Caki2 (cell line): ENCODE results near the gene SBK3. TPM values are rescaled to one million over a fixed set of nuclear protein-coding genes. Genes with fewer than 3 reads are reported as not detected.
"Not testable (repeated sequence)": the region's sequence is repeated elsewhere in the genome, so short reads cannot be mapped to it uniquely, and the experiment has no call there.

Source experiments
- DNase-seq: peaks from one replicate; pipeline ENCODE4 v3.0.0-alpha.2; 2015; ENCODE audit warnings: low read depth
- in situ Hi-C: cut with HindIII; loops from 2 replicates; pipeline ENCODE4 v1.10.0; 2016; ENCODE audit warnings: low sequenced_read_pairs, low pct_unique_long_range_greater_than_20kb, mixed read lengths
- total RNA-seq: library from RNA; depleted of rRNA; stranded (reverse); fragments of >200 nt; shearing (Covaris generic); gene quantifications from 2 replicates; pipeline ENCODE4 v1.2.3, GENCODE V29; 2014; ENCODE audit warnings: low replicate concordance

SBK3 gene
- total RNA-seq, 1 experiment from 2014 or later, result 1.0 TPM

DNA sequence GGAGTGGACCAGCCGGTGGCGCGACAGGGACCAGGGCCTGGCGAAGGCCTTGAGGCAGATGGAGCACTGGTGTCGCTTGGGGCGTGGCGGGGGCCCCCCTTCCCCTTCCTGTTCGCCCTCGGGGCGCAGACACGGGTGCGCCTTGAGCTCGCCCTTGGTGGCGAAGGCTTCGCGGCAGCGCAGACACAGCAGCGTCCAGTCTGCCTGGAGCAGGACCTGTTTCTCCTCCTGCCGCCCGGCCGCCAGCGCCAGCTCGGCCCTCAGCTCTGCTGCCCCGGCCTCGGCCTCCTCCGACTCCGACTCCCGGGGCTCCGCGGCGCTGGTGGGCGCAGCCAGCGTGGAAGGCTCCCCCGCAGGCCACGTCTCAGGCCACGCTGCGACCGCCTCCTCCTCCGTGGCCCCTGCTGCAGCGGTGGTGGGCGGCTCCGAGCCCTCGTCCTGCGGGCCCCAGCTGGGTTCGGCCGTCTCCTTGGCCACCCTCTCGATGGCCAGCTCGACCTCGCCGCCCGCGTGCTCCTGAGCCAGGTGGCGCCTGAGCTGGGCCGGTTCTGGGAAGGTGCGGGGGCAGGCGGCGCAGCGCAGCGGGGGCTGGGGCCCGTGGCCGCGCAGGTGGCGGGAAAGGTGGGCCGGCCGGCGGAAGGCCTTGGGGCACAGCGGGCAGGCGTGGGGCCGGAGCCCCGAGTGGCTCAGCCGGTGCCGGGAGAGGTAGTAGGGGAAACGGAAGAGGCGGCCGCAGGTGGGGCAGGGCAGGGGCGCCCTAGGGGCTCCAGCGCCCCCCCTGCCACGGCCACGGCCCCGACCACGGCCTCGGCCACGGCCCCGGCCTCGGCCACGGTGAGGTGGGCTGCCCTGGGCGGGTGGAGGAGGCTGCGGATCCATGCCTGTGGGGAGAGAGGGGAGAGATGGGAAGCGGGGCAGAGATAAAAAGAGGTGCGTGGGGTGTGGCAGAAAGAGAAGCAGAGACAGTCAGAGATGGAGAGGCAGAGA lies 33.7 kb upstream of the SBK3 start:
- DNase-seq, result no peak
- in situ Hi-C loops, result no loop called here

DNA sequence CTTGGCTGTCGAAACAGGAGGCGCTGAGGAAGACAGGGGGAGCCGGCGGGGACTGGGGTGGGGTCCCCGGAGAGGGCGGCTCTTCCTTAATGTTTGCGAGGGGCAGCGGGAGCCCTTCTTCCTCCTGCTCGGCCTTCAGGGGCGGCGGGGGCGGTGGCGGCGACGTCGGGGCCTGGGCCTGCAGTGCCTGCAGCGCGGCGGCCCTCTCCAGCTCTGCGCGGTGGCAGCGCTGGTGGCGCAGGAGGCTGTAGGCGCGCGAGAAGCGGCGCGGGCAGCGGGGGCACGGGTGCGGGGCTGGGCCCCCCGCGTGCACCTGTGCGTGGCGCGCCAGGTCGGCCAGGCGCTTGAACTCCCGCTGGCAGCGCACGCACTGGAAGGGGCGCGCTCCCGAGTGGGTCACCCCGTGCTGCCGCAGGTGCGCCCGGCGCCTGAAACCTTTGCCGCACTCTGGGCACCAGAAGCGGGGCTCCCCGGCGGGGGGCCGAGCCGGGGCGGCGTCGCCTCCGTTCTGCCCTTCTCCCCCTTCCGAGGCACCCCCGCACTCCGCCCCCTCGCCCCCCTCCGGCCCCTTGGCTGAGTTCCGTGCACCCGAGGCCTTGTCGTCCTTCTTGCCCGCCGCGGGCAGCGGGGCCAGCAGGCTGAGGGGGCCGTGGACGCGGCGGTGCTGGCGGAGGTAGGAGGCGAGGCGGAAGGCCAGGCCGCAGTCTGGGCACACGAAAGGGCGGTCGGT lies 32.9 kb upstream of the SBK3 start:
- no peak for DNase-seq
- in situ Hi-C loops, result no loop called here

DNA sequence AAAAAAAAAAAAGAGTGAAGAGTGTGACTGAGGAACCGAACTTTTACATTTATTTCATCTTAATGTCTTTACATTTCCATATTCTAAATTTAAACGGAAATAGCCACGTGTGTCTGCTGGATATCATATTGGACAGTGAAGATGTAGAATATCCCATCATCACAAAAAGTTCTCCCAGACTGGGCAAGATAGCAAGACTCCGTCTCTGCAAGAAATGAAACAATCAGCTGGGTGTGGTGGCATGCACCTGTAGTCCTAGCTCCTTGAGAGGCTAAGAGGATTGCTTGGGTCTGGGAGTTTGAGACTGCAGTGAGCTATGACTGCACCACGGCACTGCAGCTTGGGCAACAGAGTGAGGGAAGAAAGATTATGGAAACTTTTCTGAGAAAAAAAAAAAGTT lies 31.4 kb upstream of the SBK3 start:
- in situ Hi-C loops, result no loop called here
- no peak for DNase-seq

DNA sequence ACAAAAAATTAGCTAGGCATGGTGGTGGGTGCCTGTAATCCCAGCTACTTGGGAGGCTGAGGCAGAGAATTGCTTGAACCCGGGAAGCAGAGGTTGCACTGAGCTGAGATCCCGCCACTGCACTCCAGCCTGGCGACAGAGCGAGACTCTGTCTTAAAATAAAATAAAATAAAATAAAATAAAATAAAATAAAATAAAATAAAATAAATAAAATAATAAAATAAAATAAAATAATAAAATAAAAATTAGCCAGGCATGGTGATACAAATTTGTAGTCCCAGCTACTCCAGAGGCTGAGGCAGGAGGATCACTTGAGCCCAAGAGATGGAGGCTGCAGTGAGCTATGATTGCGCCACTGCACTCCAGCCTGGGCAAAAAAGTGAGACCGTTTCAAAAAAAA lies 28.6 kb upstream of the SBK3 start:
- in situ Hi-C loops, DNase-seq: not testable (repeated sequence)

DNA sequence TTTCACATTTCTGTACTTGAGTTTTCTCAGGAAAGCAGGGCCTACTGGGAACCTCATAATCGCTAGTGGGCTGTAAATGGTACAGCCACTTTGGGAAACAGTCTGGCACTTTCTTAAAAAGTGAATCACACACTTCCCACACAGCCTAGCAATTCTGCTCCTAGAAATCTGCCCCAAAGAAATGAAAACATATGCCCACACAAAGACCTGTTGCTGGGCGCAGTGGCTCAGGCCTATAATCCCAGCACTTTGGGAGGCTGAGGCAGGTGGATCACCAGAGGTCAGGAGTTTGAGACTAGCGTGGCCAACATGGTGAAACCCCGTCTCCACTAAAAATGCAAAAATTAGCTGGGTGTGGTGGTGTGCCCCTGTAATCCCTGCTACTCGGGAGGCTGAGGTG lies 24.1 kb upstream of the SBK3 start:
- DNase-seq, in situ Hi-C loops: not testable (repeated sequence)

DNA sequence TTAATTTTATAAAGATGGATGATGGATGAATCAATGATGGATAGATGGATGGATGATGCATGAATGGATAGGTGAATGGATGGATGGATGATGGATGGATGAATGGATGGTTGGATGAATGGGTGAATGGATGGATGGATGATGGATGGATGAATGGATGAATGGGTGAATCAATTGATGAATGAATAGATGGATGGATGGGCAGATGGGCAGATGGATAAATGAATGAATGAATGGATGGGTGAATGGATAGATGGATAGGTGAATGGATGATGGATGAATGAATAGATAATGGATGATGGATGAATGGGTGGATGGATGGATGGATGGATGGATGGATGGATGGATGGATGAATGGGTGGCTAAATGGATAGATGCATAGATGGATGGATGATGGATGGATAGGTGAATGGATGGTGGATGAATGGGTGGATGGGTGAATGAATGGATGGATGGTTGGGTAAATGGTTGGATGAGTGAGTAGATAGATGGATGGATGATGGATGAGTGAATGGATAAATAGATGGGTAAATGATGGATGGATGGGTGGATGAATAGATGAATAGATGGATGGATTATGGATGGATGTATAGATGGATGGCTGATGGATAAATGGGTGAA lies 22.5 kb upstream of the SBK3 start:
- DNase-seq, result no peak
- in situ Hi-C loops, result no loop called here

DNA sequence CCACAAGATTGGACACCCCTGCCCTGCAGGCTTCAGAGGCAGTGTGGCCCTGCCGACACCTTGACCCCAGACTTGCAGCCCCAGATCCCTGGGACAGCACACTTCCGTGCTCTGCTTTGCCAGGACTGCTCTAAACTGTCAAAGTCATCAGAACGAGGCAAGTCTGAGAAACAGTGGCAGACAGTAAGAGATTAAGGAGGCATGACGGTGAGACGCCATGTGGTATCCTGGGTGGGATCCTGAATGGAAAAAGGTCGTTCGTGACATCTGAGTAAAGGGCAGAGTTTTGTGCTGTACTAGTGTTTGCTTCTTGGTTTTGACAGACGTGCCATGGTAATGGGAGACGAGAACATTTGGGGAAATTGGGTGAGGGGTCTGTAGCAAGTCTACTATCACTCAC lies 21.5 kb upstream of the SBK3 start:
- no peak for DNase-seq
- in situ Hi-C loops, result no loop called here

DNA sequence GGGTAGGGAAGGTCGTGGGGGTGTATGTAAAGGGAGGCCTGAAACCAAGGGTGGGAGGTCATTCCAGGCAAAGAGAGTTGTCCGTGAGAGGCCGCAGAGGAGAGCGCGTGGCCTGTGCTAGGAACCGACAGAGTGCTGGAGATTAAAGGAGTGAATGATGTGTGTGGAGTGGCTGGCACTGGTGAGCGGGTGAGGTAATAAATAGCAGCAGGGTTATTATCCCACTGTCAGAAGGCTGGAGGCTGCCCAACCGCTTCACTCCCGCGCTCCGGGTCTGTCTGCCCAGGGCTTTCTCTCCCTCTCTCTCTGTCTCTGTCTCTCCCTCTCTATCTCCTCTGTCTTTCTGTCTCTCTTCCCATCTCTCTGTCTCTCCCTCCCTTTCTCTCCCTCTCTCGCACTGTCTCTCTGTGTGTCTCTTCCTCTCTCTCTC lies 17.9 kb upstream of the SBK3 start:
- no peak for DNase-seq
- in situ Hi-C loops, result no loop called here

DNA sequence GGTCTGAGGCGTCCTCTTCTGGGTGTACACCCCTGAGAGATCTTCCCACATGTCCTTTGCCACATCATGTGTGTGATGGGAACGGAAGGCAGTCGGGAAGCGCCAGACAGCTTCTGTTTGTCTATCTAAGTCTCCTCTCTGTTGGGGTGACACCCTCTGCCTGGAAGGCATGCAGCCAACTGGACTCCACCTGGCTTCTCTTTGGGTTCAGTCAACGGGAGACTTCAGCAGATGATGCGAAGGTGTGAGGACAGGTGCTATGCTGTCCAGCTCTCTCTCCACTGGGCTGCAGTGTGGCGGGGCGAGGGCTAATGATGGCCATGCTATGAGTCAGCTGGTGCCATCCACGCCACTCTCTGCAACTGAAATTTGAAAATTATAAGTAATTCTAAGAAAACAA lies 14.3 kb upstream of the SBK3 start:
- in situ Hi-C loops, result no loop called here

DNA sequence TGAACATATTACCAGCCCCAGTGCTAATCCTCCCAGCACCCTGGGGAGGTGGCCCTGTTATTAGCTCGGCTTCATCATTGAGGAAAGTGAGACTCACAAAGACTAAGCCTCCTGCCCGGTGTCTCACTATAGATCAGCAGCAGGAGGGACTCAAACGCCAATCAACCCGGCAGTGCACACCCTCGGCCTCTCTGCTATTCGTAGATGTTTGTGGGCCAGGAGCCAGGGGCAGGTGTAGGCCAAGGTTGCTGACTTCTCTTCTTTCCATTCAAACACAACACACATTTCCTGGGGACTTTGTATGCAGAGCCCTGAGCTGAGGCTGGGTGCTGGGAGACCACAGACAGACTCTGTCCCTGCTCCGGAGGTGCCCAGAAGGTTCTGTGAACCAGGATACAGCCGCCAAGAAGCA lies 9.4 kb upstream of the SBK3 start:
- in situ Hi-C loops, result no loop called here
- no peak for DNase-seq

More for the DNA sequence above, 14.3 kb upstream of the SBK3 start:
- no peak for DNase-seq

DNA sequence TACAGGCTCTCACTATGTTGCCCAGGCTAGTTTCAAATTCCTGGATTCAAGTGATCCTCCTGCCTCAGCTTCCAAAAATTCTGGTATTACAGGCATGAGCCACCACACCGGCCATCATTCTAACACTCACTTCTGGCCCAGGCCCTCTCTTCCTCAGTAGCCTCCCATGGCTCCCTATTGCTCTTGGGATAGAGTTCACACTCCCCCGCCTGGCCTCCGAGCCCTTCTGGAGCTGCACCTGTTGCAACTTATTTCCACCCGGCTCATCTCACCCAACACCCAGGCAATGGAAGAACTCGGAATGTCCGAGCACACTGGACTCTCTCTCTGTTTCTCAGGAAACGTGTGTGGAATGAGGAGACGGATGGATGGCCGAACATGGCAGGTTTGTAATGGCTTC lies 9.0 kb upstream of the SBK3 start:
- in situ Hi-C loops, result no loop called here

DNA sequence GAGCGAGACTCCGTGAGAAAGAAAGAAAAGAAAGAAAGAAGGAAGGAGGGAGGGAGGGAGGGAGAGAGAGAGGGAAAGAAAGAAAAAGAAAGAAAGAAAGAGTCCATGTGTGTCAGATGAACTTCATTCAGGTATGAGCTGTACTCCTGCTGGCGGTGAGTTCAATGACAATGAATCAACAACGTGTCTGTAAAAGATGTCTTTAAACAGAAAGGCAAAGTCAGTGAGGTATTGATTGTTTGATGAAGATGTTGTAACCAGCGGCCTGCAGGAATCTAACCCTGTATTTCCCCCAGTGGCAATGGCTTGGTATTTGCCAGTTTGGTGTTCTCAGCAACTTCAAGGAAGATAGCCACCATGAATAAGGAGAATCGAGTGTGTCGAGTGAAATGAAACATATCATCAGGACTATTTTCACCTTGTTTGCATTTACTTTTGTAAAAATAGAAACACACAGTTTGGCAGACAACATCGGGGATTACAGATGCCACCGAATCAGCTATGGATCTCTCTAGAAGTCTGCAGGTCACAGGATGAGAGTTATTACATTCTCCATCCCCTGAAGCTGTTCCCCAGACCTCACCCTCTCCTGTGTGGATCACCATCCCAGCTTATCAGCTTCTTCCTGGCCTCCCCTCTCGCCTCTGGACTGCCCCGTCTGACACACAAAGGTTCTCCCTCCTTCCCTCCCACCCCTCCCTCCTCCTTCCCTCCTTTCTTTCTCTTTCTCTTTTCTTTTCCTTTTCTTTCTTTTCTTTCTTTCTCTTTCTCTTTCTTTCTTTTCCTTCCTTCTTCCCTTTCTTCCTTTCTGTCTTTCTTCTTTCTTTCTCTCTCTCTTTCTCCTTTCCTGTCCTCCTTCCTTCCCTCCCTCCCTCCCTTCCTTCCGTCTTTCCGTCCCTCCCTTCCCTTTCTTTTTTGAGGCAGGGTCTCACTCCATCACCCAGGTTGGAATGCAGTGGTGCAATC lies 8.2 kb upstream of the SBK3 start:
- DNase-seq, result no peak
- in situ Hi-C loops, result no loop called here

More for the DNA sequence above, 9.0 kb upstream of the SBK3 start:
- no peak for DNase-seq

DNA sequence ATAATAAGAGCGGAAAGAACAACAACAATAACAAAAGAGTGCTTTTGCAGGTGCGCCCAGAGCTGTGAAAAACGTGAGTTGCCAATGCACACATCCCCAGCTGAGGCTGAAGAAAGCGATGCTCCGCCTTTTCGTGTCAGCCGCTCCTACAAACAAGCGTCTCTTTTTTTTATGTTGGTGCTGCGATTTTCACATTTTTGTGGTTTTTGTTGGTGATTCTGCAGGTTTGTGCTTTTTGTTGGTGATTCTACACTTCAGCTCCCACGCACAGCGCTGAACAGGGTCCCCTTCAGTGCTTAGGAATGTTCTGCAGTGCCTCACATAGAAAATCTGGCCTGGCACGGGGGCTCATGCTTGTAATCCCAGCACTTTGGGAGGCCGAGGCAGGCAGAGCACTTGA lies 7.3 kb upstream of the SBK3 start:
- peak; percentile 60 for DNase-seq
- in situ Hi-C loops, result no loop called here

DNA sequence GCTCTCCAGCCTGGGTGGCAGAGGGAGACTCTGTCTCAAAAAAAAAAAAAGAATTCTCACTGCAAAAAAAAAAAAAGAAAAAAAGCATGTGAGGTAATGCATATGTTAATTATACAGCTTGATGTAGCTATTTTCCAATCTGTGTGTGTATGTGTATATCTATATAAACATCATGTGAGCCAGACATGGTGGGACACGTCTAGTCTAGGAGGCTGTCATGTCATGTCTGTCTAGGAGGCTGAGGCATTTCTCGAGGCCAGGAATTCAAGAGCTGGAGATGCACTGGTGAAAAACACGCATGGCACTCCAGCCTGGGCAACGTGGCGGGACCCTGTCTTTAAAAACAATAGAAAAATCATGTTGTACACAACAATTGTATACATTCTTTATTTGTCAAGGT lies 6.9 kb upstream of the SBK3 start:
- no peak for DNase-seq
- in situ Hi-C loops, result no loop called here

DNA sequence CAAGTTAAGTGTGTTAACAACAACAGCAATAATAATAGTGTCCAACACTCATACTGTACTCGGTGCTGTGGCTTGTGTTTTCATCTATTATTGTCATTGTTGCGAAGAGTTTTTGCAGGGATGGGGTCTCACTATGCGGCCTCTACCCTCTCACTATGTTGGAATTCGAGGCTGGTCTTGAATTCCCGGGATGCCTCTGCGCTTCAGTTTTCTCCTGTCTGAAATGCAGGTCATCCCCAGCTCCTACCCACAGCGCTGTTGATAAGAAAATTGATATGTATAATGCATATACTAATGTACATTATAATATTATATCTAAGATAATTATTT lies 4.9 kb upstream of the SBK3 start:
- in situ Hi-C loops, result no loop called here
- no peak for DNase-seq

DNA sequence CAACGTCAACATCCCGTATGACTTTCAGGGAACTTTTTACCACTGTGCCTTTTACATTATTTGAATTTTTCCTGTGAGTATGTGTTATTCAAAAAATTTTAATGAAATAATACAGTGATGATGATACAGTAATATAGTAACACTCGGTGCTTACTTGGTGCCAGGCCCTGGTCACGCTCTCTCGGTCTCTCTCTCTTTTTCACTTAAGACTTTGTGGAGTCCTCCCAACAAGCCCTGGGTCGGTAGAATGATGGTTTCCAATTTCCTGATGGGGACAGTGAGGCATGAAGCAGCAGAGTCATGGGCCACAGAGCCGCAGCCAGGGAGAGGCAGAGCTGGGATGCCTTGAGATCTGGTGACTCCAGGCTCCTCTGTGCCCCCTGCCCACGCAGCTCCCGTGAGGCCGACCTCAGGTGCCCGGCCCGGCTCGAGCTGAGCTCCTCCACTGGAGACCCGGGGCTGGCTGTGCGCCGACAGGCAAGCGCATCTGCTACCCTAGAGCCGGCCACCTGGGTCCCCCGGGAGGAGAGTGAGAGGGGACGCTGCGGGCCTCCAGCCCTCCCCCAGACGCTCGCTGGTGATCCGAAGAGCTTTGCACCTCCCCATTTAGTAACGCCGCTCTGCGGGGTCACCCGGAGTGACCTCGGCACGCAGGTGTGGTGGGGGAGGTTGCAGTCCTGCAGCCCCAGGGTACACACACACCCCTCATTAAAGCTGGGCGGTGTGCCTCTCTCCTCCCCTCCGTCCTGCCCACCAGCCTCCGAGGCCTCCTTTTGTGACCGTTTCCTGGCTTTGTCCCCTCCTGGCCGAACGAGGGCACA lies 4.4 kb upstream of the SBK3 start:
- in situ Hi-C loops, result no loop called here

More for the DNA sequence above, 4.4 kb upstream of the SBK3 start:
- DNase-seq, result peak; percentile 96
